ENCODE data around the gene MAP3K5. TPM values are rescaled to one million over a fixed set of nuclear protein-coding genes. Genes with fewer than 3 reads are reported as not detected.

Gene MAP3K5
- total and polyA plus RNA-seq, 2 of the 8 experiments (the other 6 are each of a cell fraction or from before 2014, with no cell fraction given): 0.63 to 2.6 TPM

DNA sequence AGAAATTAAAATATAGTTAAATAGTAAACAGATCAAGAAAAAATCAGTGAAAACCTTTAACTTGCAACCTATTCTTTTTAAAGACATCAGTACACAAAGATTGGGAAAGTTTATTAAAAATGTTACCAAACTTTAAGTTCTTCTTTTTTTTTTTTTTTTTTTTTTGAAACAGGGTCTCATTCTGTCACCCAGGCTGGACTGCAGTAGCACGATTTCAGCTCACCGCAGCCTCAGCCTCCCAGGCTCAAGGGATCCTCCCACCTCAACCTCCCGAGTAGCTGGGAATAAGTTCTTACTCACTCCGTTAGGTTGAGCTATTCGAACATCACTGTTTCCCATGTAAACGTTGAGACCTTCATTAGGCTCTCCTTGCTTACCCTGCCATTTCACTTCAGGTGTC lies 5.6 kb downstream of the MAP3K5 start (continued):
- TF ChIP-seq, protein P1, sequence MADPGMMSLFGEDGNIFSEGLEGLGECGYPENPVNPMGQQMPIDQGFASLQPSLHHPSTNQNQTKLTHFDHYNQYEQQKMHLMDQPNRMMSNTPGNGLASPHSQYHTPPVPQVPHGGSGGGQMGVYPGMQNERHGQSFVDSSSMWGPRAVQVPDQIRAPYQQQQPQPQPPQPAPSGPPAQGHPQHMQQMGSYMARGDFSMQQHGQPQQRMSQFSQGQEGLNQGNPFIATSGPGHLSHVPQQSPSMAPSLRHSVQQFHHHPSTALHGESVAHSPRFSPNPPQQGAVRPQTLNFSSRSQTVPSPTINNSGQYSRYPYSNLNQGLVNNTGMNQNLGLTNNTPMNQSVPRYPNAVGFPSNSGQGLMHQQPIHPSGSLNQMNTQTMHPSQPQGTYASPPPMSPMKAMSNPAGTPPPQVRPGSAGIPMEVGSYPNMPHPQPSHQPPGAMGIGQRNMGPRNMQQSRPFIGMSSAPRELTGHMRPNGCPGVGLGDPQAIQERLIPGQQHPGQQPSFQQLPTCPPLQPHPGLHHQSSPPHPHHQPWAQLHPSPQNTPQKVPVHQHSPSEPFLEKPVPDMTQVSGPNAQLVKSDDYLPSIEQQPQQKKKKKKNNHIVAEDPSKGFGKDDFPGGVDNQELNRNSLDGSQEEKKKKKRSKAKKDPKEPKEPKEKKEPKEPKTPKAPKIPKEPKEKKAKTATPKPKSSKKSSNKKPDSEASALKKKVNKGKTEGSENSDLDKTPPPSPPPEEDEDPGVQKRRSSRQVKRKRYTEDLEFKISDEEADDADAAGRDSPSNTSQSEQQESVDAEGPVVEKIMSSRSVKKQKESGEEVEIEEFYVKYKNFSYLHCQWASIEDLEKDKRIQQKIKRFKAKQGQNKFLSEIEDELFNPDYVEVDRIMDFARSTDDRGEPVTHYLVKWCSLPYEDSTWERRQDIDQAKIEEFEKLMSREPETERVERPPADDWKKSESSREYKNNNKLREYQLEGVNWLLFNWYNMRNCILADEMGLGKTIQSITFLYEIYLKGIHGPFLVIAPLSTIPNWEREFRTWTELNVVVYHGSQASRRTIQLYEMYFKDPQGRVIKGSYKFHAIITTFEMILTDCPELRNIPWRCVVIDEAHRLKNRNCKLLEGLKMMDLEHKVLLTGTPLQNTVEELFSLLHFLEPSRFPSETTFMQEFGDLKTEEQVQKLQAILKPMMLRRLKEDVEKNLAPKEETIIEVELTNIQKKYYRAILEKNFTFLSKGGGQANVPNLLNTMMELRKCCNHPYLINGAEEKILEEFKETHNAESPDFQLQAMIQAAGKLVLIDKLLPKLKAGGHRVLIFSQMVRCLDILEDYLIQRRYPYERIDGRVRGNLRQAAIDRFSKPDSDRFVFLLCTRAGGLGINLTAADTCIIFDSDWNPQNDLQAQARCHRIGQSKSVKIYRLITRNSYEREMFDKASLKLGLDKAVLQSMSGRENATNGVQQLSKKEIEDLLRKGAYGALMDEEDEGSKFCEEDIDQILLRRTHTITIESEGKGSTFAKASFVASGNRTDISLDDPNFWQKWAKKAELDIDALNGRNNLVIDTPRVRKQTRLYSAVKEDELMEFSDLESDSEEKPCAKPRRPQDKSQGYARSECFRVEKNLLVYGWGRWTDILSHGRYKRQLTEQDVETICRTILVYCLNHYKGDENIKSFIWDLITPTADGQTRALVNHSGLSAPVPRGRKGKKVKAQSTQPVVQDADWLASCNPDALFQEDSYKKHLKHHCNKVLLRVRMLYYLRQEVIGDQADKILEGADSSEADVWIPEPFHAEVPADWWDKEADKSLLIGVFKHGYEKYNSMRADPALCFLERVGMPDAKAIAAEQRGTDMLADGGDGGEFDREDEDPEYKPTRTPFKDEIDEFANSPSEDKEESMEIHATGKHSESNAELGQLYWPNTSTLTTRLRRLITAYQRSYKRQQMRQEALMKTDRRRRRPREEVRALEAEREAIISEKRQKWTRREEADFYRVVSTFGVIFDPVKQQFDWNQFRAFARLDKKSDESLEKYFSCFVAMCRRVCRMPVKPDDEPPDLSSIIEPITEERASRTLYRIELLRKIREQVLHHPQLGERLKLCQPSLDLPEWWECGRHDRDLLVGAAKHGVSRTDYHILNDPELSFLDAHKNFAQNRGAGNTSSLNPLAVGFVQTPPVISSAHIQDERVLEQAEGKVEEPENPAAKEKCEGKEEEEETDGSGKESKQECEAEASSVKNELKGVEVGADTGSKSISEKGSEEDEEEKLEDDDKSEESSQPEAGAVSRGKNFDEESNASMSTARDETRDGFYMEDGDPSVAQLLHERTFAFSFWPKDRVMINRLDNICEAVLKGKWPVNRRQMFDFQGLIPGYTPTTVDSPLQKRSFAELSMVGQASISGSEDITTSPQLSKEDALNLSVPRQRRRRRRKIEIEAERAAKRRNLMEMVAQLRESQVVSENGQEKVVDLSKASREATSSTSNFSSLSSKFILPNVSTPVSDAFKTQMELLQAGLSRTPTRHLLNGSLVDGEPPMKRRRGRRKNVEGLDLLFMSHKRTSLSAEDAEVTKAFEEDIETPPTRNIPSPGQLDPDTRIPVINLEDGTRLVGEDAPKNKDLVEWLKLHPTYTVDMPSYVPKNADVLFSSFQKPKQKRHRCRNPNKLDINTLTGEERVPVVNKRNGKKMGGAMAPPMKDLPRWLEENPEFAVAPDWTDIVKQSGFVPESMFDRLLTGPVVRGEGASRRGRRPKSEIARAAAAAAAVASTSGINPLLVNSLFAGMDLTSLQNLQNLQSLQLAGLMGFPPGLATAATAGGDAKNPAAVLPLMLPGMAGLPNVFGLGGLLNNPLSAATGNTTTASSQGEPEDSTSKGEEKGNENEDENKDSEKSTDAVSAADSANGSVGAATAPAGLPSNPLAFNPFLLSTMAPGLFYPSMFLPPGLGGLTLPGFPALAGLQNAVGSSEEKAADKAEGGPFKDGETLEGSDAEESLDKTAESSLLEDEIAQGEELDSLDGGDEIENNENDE (IDR thresholded peaks at IDR 0.05; ENCODE audit: insufficient replicate concordance, low read length): no peak
- no peak for TF ChIP-seq CREB1 (IDR thresholded peaks at IDR 0.05)
- TF ChIP-seq POU5F1 (IDR thresholded peaks at IDR 0.05; ENCODE audit: low read depth, low read length): no peak
- no peak for TF ChIP-seq CBX5 (IDR thresholded peaks at IDR 0.05; ENCODE audit: low read depth, low read length)
- no peak for TF ChIP-seq JUND (IDR thresholded peaks at IDR 0.05; ENCODE audit: low read length)
- TF ChIP-seq CBX8 (IDR thresholded peaks at IDR 0.05; ENCODE audit: borderline replicate concordance, low read depth, low read length): no peak

All from H1 (cell line).